ENCODE results near the gene SCN2A.
A peak's percentile ranks its signal among the peaks of the same experiment; 100 is the strongest.

Gene SCN2A

GRCh38 chr2:165410276-165410675 is 171.1 kb downstream of the SCN2A start:
- H3K36me3 ChIP-seq (ENCODE audit: insufficient read depth, insufficient read length, low read length): no peaks in the 10 kb centered on the region
- H3K9me3 ChIP-seq (ENCODE audit: insufficient read depth, low read length): 0 out of 2 replicates have a peak, but pooled peaks cover 5% of the 10 kb centered on the region
- no peak overlapping the region for H3K4me3 ChIP-seq (ENCODE audit: insufficient read length, low read depth)
- H3K4me1 ChIP-seq (ENCODE audit: insufficient read depth, insufficient read length): no peaks in the 10 kb centered on the region
- no peak for TF ChIP-seq ZNF274 (IDR thresholded peaks at IDR 0.05; ENCODE audit: low read depth, low read length)
- no peak for TF ChIP-seq SUZ12 (IDR thresholded peaks at IDR 0.05; ENCODE audit: extremely low read depth, insufficient read depth, insufficient read length)
- TF ChIP-seq YY1 (IDR thresholded peaks at IDR 0.05; ENCODE audit: insufficient read depth, insufficient read length): no peak
- DNase-seq (ENCODE audit: low read depth, low spot score): no peak
- H3K9ac ChIP-seq (ENCODE audit: insufficient read length, low read depth): no peak overlapping the region
- no peaks in the 10 kb centered on the region for H3K27me3 ChIP-seq (ENCODE audit: insufficient read depth, insufficient read length)

GRCh38 chr2:165414187-165414586 is 175.0 kb downstream of the SCN2A start:
- no peak for DNase-seq (ENCODE audit: low read depth, low spot score)
- Histone ChIP-seq H3K36me3 (ENCODE audit: insufficient read depth, insufficient read length, low read length) (no peaks in the 10 kb centered on the region), H3K4me1 (ENCODE audit: insufficient read depth, insufficient read length) (no peaks in the 10 kb centered on the region), H3K4me3 (ENCODE audit: insufficient read length, low read depth) (no peak overlapping the region), H3K9ac (ENCODE audit: insufficient read length, low read depth) (no peak overlapping the region), H3K9me3 (ENCODE audit: insufficient read depth, low read length) (peaks cover 4% of the 10 kb centered on the region; the same call in 1 of the 2 replicates), H3K27me3 (ENCODE audit: insufficient read depth, insufficient read length) (no peaks in the 10 kb centered on the region)
- TF ChIP-seq YY1 (IDR thresholded peaks at IDR 0.05; ENCODE audit: insufficient read depth, insufficient read length): no peak
- no peak for TF ChIP-seq ZNF274 (IDR thresholded peaks at IDR 0.05; ENCODE audit: low read depth, low read length)
- no peak for TF ChIP-seq SUZ12 (IDR thresholded peaks at IDR 0.05; ENCODE audit: extremely low read depth, insufficient read depth, insufficient read length)

- Histone ChIP-seq H3K4me1 (ENCODE audit: insufficient read depth, insufficient read length) (no peaks in the 10 kb centered on the region), H3K27me3 (ENCODE audit: insufficient read depth, insufficient read length) (no peaks in the 10 kb centered on the region), H3K4me3 (ENCODE audit: insufficient read length, low read depth) (no peak overlapping the region), H3K9ac (ENCODE audit: insufficient read length, low read depth) (no peak overlapping the region), H3K9me3 (ENCODE audit: insufficient read depth, low read length) (peaks cover 18% of the 10 kb centered on the region; the same call in 1 of the 2 replicates), H3K36me3 (ENCODE audit: insufficient read depth, insufficient read length, low read length) (no peaks in the 10 kb centered on the region)
- DNase-seq (ENCODE audit: low read depth, low spot score): no peak
- TF ChIP-seq YY1 (IDR thresholded peaks at IDR 0.05; ENCODE audit: insufficient read depth, insufficient read length): no peak
- TF ChIP-seq SUZ12 (IDR thresholded peaks at IDR 0.05; ENCODE audit: extremely low read depth, insufficient read depth, insufficient read length): no peak
- TF ChIP-seq ZNF274 (IDR thresholded peaks at IDR 0.05; ENCODE audit: low read depth, low read length): no peak
These were observed 177.8 kb downstream of the SCN2A start for GRCh38 chr2:165417009-165417408.

- no peaks in the 10 kb centered on the region for H3K27me3 ChIP-seq (ENCODE audit: insufficient read depth, insufficient read length)
- TF ChIP-seq YY1 (IDR thresholded peaks at IDR 0.05; ENCODE audit: insufficient read depth, insufficient read length): no peak
- no peak for TF ChIP-seq ZNF274 (IDR thresholded peaks at IDR 0.05; ENCODE audit: low read depth, low read length)
- TF ChIP-seq SUZ12 (IDR thresholded peaks at IDR 0.05; ENCODE audit: extremely low read depth, insufficient read depth, insufficient read length): no peak
- H3K4me1 ChIP-seq (ENCODE audit: insufficient read depth, insufficient read length): no peaks in the 10 kb centered on the region
- no peak overlapping the region for H3K4me3 ChIP-seq (ENCODE audit: insufficient read length, low read depth)
- H3K9ac ChIP-seq (ENCODE audit: insufficient read length, low read depth): no peak overlapping the region
- no peaks in the 10 kb centered on the region for H3K36me3 ChIP-seq (ENCODE audit: insufficient read depth, insufficient read length, low read length)
- H3K9me3 ChIP-seq (ENCODE audit: insufficient read depth, low read length): peaks cover 38% of the 10 kb centered on the region
- DNase-seq (ENCODE audit: low read depth, low spot score): no peak
These were observed 181.0 kb downstream of the SCN2A start for GRCh38 chr2:165420231-165420630.

DNA sequence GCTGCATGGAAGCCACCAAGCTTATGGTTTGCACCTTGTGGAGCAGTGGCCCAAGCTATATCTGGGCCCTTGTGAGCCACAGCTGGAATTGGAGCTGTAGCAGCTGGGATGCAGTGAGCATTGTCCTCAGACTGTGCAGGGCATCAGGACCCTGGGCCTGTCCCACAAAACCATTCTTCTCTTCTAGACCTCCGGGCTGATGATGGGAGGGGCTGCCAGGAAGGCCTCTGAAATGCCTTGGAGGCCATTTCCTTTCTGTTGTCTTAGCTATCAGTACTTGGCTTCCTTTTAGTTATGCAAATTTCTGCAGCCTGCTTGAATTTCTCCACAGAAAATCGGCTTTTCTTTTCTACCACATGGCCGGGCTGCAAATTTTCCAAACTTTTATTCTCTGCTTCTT is 183.9 kb downstream of the SCN2A start:
- H3K4me3 ChIP-seq (ENCODE audit: insufficient read length, low read depth): no peak overlapping the region
- no peak for TF ChIP-seq YY1 (IDR thresholded peaks at IDR 0.05; ENCODE audit: insufficient read depth, insufficient read length)
- no peak for TF ChIP-seq SUZ12 (IDR thresholded peaks at IDR 0.05; ENCODE audit: extremely low read depth, insufficient read depth, insufficient read length)
- TF ChIP-seq ZNF274 (IDR thresholded peaks at IDR 0.05; ENCODE audit: low read depth, low read length): no peak
- peak; percentile 67 for DNase-seq (ENCODE audit: low read depth, low spot score)
- H3K9me3 ChIP-seq (ENCODE audit: insufficient read depth, low read length): peaks cover 45% of the 10 kb centered on the region
- no peak overlapping the region for H3K9ac ChIP-seq (ENCODE audit: insufficient read length, low read depth)
- no peaks in the 10 kb centered on the region for H3K36me3 ChIP-seq (ENCODE audit: insufficient read depth, insufficient read length, low read length)
- H3K27me3 ChIP-seq (ENCODE audit: insufficient read depth, insufficient read length): no peaks in the 10 kb centered on the region
- H3K4me1 ChIP-seq (ENCODE audit: insufficient read depth, insufficient read length): no peaks in the 10 kb centered on the region

GRCh38 chr2:165425556-165425955 is 186.3 kb downstream of the SCN2A start:
- Histone ChIP-seq H3K36me3 (ENCODE audit: insufficient read depth, insufficient read length, low read length) (no peaks in the 10 kb centered on the region), H3K9ac (ENCODE audit: insufficient read length, low read depth) (no peak overlapping the region), H3K27me3 (ENCODE audit: insufficient read depth, insufficient read length) (no peaks in the 10 kb centered on the region), H3K4me3 (ENCODE audit: insufficient read length, low read depth) (no peak overlapping the region), H3K4me1 (ENCODE audit: insufficient read depth, insufficient read length) (no peaks in the 10 kb centered on the region), H3K9me3 (ENCODE audit: insufficient read depth, low read length) (peaks cover 44% of the 10 kb centered on the region)
- TF ChIP-seq SUZ12 (IDR thresholded peaks at IDR 0.05; ENCODE audit: extremely low read depth, insufficient read depth, insufficient read length) (no peak), YY1 (IDR thresholded peaks at IDR 0.05; ENCODE audit: insufficient read depth, insufficient read length) (no peak), ZNF274 (IDR thresholded peaks at IDR 0.05; ENCODE audit: low read depth, low read length) (no peak)
- no peak for DNase-seq (ENCODE audit: low read depth, low spot score)

DNA sequence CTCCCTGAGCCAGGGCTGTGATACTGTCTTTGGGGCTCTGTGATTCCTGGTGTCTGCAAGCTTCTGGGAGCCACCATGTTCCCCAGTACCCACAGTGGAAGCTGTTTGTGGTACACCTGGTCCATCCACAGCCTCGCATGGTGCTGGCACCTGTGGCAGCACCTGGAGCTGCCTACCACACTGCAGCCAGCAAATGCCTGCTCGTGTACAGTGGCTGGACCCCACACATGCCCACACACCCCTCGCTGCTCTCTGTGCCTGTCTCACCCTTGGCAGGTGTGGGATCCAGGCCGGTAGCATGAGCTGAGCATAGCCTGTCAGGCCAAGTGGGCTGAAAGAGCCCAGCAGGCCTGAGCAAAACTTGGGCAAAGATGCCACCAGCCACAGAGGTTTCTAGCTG is 188.5 kb downstream of the SCN2A start:
- no peaks in the 10 kb centered on the region for H3K36me3 ChIP-seq (ENCODE audit: insufficient read depth, insufficient read length, low read length)
- no peak overlapping the region for H3K4me3 ChIP-seq (ENCODE audit: insufficient read length, low read depth)
- no peak for TF ChIP-seq SUZ12 (IDR thresholded peaks at IDR 0.05; ENCODE audit: extremely low read depth, insufficient read depth, insufficient read length)
- no peak for TF ChIP-seq ZNF274 (IDR thresholded peaks at IDR 0.05; ENCODE audit: low read depth, low read length)
- TF ChIP-seq YY1 (IDR thresholded peaks at IDR 0.05; ENCODE audit: insufficient read depth, insufficient read length): no peak
- no peaks in the 10 kb centered on the region for H3K4me1 ChIP-seq (ENCODE audit: insufficient read depth, insufficient read length)
- peaks cover 23% of the 10 kb centered on the region for H3K9me3 ChIP-seq (ENCODE audit: insufficient read depth, low read length)
- H3K9ac ChIP-seq (ENCODE audit: insufficient read length, low read depth): no peak overlapping the region
- DNase-seq (ENCODE audit: low read depth, low spot score): no peak
- no peaks in the 10 kb centered on the region for H3K27me3 ChIP-seq (ENCODE audit: insufficient read depth, insufficient read length)
